Neutrophil (primary cell): ENCODE measurements around the gene CNTN4.

ENCODE experiments used
- H3K27ac ChIP-seq: fragments of 200-600 bp; sonication (generic); 2 replicates; pipeline ENCODE4 v1.5.1; 2016; ENCODE audit warnings: mild to moderate bottlenecking, moderate library complexity
- H3K27me3 ChIP-seq: fragments of 200-600 bp; sonication (generic); 2 replicates; pipeline ENCODE4 v1.6.0; 2016; ENCODE audit warnings: mild to moderate bottlenecking
- H3K36me3 ChIP-seq: fragments of 200-600 bp; sonication (generic); 2 replicates; pipeline ENCODE4 v1.5.1; 2017
- H3K4me1 ChIP-seq, 2 experiments: fragments of 200-600 bp in 1 of 2; sonication (generic) in 1 of 2; 1 replicate in 1 of 2; 2 replicates in 1 of 2; pipeline versions ENCODE4 v1.5.1 to v1.6.1; 2013 to 2016; ENCODE audit warnings: low read depth in 1 of 2, low read length in 1 of 2, mild to moderate bottlenecking in 1 of 2, moderate library complexity in 1 of 2; ENCODE audit not compliant: control insufficient read depth in 1 of 2, insufficient read depth in 1 of 2
- H3K4me3 ChIP-seq, 2 experiments: fragments of 200-600 bp in 1 of 2; sonication (generic) in 1 of 2; 1 replicate in 1 of 2; 2 replicates in 1 of 2; pipeline ENCODE4 v1.5.1; 2013 to 2016; ENCODE audit warnings: low read depth in 1 of 2, low read length in 1 of 2, mild to moderate bottlenecking in 1 of 2, moderate library complexity in 1 of 2
- H3K9me3 ChIP-seq: fragments of 200-600 bp; sonication (generic); 2 replicates; pipeline ENCODE4 v1.5.1; 2016
- TF ChIP-seq, protein P1 (sequence below): fragments of 200-600 bp; sonication (generic); IDR thresholded peaks from 2 replicates; pipeline ENCODE4 v1.5.1; 2016; ENCODE audit warnings: antibody characterized with exemption

CNTN4 gene

DNA sequence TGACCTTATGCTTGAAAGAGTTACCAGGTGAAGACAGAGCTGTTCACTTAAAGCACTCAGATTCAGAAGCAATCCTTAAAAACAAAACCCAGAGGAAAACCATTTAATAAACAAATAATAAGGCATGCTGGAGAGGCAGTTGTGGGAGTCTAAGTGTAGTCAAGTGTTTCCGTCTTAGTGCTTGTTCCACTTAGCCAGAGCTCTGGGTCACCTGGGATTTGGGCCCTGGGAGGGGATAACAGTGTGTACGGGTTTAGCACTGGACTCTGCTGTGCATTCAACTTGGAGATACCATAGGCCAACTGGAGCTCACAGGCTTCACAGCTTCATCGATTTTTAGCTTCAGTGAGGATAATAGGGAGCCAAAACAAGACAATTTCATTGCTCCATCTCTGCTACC is 444.6 kb downstream of the CNTN4 start:
- H3K4me3 ChIP-seq = no peak overlapping the region
- H3K27ac ChIP-seq = no peak overlapping the region
- no peaks in the 10 kb centered on the region for H3K4me1 ChIP-seq
- H3K27me3 ChIP-seq = no peaks in the 10 kb centered on the region
- TF ChIP-seq, protein P1, sequence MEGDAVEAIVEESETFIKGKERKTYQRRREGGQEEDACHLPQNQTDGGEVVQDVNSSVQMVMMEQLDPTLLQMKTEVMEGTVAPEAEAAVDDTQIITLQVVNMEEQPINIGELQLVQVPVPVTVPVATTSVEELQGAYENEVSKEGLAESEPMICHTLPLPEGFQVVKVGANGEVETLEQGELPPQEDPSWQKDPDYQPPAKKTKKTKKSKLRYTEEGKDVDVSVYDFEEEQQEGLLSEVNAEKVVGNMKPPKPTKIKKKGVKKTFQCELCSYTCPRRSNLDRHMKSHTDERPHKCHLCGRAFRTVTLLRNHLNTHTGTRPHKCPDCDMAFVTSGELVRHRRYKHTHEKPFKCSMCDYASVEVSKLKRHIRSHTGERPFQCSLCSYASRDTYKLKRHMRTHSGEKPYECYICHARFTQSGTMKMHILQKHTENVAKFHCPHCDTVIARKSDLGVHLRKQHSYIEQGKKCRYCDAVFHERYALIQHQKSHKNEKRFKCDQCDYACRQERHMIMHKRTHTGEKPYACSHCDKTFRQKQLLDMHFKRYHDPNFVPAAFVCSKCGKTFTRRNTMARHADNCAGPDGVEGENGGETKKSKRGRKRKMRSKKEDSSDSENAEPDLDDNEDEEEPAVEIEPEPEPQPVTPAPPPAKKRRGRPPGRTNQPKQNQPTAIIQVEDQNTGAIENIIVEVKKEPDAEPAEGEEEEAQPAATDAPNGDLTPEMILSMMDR = no peak
- H3K36me3 ChIP-seq = no peaks in the 10 kb centered on the region
- H3K9me3 ChIP-seq = no peaks in the 10 kb centered on the region

DNA sequence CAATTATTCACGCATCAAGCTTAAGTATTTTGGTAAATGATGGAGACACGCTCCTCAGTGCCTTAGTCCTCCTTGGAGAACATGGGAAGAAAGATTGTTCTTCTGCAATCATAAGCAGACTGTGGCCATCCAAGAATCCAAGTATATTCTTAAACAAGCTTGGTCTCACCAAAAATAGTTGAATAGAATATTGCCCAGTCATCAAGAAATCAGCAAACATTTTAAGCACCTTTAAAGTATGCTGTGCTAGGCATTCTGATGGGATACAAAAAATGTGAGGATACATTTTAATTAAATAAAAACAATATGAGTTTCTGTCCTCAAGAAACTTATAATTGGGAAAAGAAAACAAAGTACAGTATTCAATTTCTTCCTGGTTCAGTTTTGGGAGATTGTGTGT is 445.5 kb downstream of the CNTN4 start:
- TF ChIP-seq, protein P1 = no peak
- no peak overlapping the region for H3K4me3 ChIP-seq
- no peaks in the 10 kb centered on the region for H3K36me3 ChIP-seq
- no peaks in the 10 kb centered on the region for H3K9me3 ChIP-seq
- H3K27me3 ChIP-seq = no peaks in the 10 kb centered on the region
- H3K27ac ChIP-seq = no peak overlapping the region
- no peaks in the 10 kb centered on the region for H3K4me1 ChIP-seq

DNA sequence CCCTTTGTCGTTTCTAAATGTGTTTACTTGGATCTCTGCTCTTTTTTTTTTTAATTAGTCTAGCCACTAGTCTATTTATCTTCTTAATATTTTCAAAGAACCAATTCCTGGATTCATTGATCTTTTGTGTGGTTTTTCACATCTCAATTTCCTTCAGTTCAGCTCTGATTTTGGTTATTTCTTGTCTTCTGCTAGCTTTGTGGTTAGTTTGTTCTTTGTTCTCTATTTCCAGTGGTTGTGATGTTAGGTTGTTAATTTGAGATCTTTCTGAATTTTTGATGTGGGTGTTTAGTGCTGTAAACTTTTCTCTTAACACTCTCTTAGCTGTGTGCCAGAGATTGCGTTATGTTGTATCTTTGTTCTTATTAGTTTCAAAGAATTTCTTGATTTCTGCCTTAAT is 446.1 kb downstream of the CNTN4 start:
- no peaks in the 10 kb centered on the region for H3K27me3 ChIP-seq
- no peaks in the 10 kb centered on the region for H3K4me1 ChIP-seq
- TF ChIP-seq, protein P1 = no peak
- no peak overlapping the region for H3K4me3 ChIP-seq
- no peak overlapping the region for H3K27ac ChIP-seq
- no peaks in the 10 kb centered on the region for H3K36me3 ChIP-seq
- no peaks in the 10 kb centered on the region for H3K9me3 ChIP-seq

DNA sequence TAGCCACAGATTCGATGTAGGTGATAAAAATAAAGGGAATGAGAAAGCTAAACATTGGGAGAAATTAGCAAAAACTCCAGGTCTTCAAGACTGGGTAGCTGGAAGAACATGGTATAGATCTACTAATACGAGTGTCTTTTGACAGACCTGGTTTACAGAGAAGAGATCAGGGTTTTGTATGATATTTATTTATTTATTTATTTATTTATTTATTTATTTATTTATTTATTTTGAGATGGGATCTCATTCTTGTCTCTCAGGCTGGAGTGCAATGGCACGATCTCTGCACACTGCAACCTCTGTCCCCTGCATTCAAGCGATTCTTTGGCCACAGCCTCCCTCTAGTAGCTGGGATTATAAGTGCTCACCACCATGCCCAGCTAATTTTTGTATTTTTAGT is 448.4 kb downstream of the CNTN4 start:
- TF ChIP-seq, protein P1 = no peak
- no peak overlapping the region for H3K4me3 ChIP-seq
- H3K27me3 ChIP-seq = no peaks in the 10 kb centered on the region
- H3K4me1 ChIP-seq = no peaks in the 10 kb centered on the region
- no peaks in the 10 kb centered on the region for H3K36me3 ChIP-seq
- no peaks in the 10 kb centered on the region for H3K9me3 ChIP-seq
- H3K27ac ChIP-seq = no peak overlapping the region

DNA sequence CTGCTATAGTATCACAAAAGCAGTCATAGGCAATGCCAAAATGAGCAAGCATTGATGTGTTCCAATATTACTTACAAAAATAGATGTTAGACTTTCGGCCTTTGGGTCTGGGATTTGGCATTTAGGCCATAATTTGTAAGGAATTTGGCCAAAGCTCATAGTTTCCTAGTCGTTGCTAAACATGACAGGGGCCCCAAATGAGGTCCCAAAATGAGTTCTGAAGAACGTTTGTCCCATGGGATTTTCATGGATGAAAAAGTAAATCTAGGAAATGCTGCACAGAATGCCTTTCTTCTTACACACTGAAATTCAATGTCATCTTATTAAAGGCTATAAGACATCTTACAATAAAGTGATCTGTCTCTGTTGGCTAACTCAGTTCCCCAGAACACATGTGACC is 456.0 kb downstream of the CNTN4 start:
- H3K4me3 ChIP-seq = no peak overlapping the region
- H3K27me3 ChIP-seq = no peaks in the 10 kb centered on the region
- TF ChIP-seq, protein P1 = no peak

DNA sequence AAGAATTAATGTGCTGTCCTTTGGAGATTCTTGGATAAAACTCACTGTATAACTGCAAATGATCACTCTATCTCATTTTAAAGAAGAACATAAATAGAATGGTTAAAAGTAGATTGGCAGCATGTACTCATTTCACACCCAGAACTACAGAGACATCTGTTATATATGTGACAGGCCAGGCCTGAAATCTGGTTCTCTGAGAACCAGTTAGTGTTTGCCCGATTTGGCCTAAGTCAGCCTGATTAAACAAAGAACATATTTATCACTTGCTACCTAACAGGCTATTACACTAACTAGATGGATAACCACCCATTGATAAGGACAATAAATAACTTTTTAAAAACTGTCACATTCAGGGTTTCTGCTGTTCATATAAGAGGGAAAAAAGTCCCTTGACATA is 460.1 kb downstream of the CNTN4 start:
- Histone ChIP-seq H3K27ac (no peak overlapping the region), H3K36me3 (no peaks in the 10 kb centered on the region), H3K4me3 (no peak overlapping the region), H3K27me3 (no peaks in the 10 kb centered on the region), H3K4me1 (no peaks in the 10 kb centered on the region), H3K9me3 (no peaks in the 10 kb centered on the region)
- TF ChIP-seq, protein P1 = no peak

More for the DNA sequence above, 456.0 kb downstream of the CNTN4 start:
- Histone ChIP-seq H3K36me3 (no peaks in the 10 kb centered on the region), H3K27ac (no peak overlapping the region), H3K9me3 (no peaks in the 10 kb centered on the region), H3K4me1 (no peaks in the 10 kb centered on the region)
